Chondrocyte (in vitro differentiated cells): ENCODE results near the gene TMEM52B. TPM values are rescaled to one million over a fixed set of nuclear protein-coding genes. Genes with fewer than 3 reads are reported as not detected.

Source experiments
- DNase-seq: peaks from one replicate; pipeline ENCODE4 v3.0.0; 2021; ENCODE audit warnings: mixed read lengths, low spot score
- H3K27ac Mint-ChIP-seq: one replicate; pipeline ENCODE4 v1.8.0; 2021; ENCODE audit warnings: mild to moderate bottlenecking, moderate library complexity, mixed read lengths; ENCODE audit not compliant: unreplicated experiment
- H3K27me3 Mint-ChIP-seq: 2 replicates; pipeline ENCODE4 v1.8.0; 2021; ENCODE audit warnings: low read depth, mixed read lengths
- H3K36me3 Mint-ChIP-seq: 2 replicates; pipeline ENCODE4 v1.8.0; 2021; ENCODE audit warnings: low read depth, mixed read lengths
- H3K4me1 Mint-ChIP-seq: 2 replicates; pipeline ENCODE4 v1.8.0; 2021; ENCODE audit warnings: low read depth, mild to moderate bottlenecking, mixed read lengths
- H3K4me3 Mint-ChIP-seq: one replicate; pipeline ENCODE4 v1.8.0; 2021; ENCODE audit warnings: mild to moderate bottlenecking, moderate library complexity, mixed read lengths; ENCODE audit not compliant: unreplicated experiment
- H3K9me3 Mint-ChIP-seq: 2 replicates; pipeline ENCODE4 v1.8.0; 2021; ENCODE audit warnings: low read depth, mixed read lengths
- CTCF ChIP-seq: fragments of 200-600 bp; sonication (generic); IDR thresholded peaks from 2 replicates; pipeline ENCODE4 v1.5.0; 2021; ENCODE audit warnings: antibody characterized with exemption, mild to moderate bottlenecking, moderate library complexity
- total RNA-seq: library from RNA; stranded (reverse); gene quantifications from 3 replicates; pipeline ENCODE4 v1.2.1, GENCODE V29; 2021

TMEM52B gene
- total RNA-seq, 1 donor from 2014 or later: not detected

GRCh38 chr12:10238526-10238925 lies 59.7 kb downstream of the TMEM52B start:
- H3K27ac Mint-ChIP-seq: no peak overlapping the region
- DNase-seq: no peak
- no peak overlapping the region for H3K4me3 Mint-ChIP-seq
- H3K4me1 Mint-ChIP-seq: no peaks in the 10 kb centered on the region
- H3K27me3 Mint-ChIP-seq: no peaks in the 10 kb centered on the region
- H3K9me3 Mint-ChIP-seq: peaks cover 9% of the 10 kb centered on the region
- H3K36me3 Mint-ChIP-seq: no peaks in the 10 kb centered on the region
- TF ChIP-seq CTCF: no peak

GRCh38 chr12:10241290-10241689 lies 62.5 kb downstream of the TMEM52B start:
- no peaks in the 10 kb centered on the region for H3K9me3 Mint-ChIP-seq
- no peaks in the 10 kb centered on the region for H3K4me1 Mint-ChIP-seq

More at GRCh38 chr12:10241290-10241689, 62.5 kb downstream of the TMEM52B start:
- Mint-ChIP-seq H3K36me3 (no peaks in the 10 kb centered on the region), H3K27ac (no peak overlapping the region), H3K27me3 (no peaks in the 10 kb centered on the region), H3K4me3 (no peak overlapping the region)
- no peak for DNase-seq
- TF ChIP-seq CTCF: no peak

Other genes starting within 250 kb of the TMEM52B start
- 0.62 to 0.67 TPM in 2 of 3 replicates, not detected in the other for gene CLEC2A, start 246.7 kb upstream of the TMEM52B start, total RNA-seq
- not detected in 3 replicates for gene CLEC12A, start 207.6 kb upstream of the TMEM52B start, total RNA-seq
- not detected in 3 replicates for gene CLEC1B, start 179.9 kb upstream of the TMEM52B start, total RNA-seq
- gene CLEC12B, start 168.4 kb upstream of the TMEM52B start, total RNA-seq: not detected in 3 replicates
- gene CLEC9A, start 148.3 kb upstream of the TMEM52B start, total RNA-seq: not detected in 3 replicates
- gene CLEC1A, start 80.0 kb upstream of the TMEM52B start, total RNA-seq: not detected in 3 replicates
- not detected in 3 replicates for gene CLEC7A, start 48.8 kb upstream of the TMEM52B start, total RNA-seq
- gene OLR1, start 6.9 kb upstream of the TMEM52B start, total RNA-seq: 0.28 TPM in 1 of 3 replicates, not detected in the others
- gene GABARAPL1, start 33.8 kb downstream of the TMEM52B start, total RNA-seq: 41.6 to 53.0 TPM (median 47.7 TPM) in 3 replicates
- gene KLRD1, start 128.8 kb downstream of the TMEM52B start, total RNA-seq: 0.21 to 0.46 TPM (median 0.22 TPM) in 3 replicates
- not detected in 3 replicates for gene KLRK1, start 211.0 kb downstream of the TMEM52B start, total RNA-seq
- not detected in 3 replicates for gene KLRC4, start 230.7 kb downstream of the TMEM52B start, total RNA-seq
- gene KLRC3, start 241.6 kb downstream of the TMEM52B start, total RNA-seq: not detected in 3 replicates